GM12892 (cell line): ENCODE results near the gene WDR43.

Experiments
- POLR2A ChIP-seq: IDR thresholded peaks from 2 replicates; pipeline ENCODE4 v1.6.1; 2011; ENCODE audit warnings: low read depth, low read length, control low read depth
- POLR2AphosphoS5 ChIP-seq: IDR thresholded peaks from 2 replicates; pipeline ENCODE4 v1.6.1; 2011; ENCODE audit warnings: low read depth, low read length, control low read depth
- TAF1 ChIP-seq: IDR thresholded peaks from 2 replicates; pipeline ENCODE4 v1.6.1; 2011; ENCODE audit warnings: low read depth, mild to moderate bottlenecking, control low read depth, low read length, borderline replicate concordance

- TF ChIP-seq POLR2AphosphoS5 = no peak
- TF ChIP-seq POLR2A = no peak
- TF ChIP-seq TAF1 = no peak
These were observed 84.1 kb downstream of the WDR43 start for GRCh38 chr2:28978606-28979005.
